Endothelial cell (in vitro differentiated cells): ENCODE measurements around the gene RPS26. TPM values are rescaled to one million over a fixed set of nuclear protein-coding genes. Genes with fewer than 3 reads are reported as not detected.

ENCODE experiments used
- DNase-seq: peaks from one replicate; pipeline ENCODE4 v3.0.0; 2021; ENCODE audit warnings: low spot score
- H3K27ac Mint-ChIP-seq: one replicate; pipeline ENCODE4 v1.8.0; 2021; ENCODE audit warnings: mixed read lengths, inconsistent platforms; ENCODE audit not compliant: unreplicated experiment
- H3K27me3 Mint-ChIP-seq: one replicate; pipeline ENCODE4 v1.8.0; 2021; ENCODE audit warnings: mild to moderate bottlenecking, moderate library complexity, mixed read lengths, inconsistent platforms; ENCODE audit not compliant: unreplicated experiment
- H3K36me3 Mint-ChIP-seq: one replicate; pipeline ENCODE4 v1.8.0; 2021; ENCODE audit warnings: mild to moderate bottlenecking, low read depth, mixed read lengths, inconsistent platforms; ENCODE audit not compliant: unreplicated experiment
- H3K4me1 Mint-ChIP-seq: one replicate; pipeline ENCODE4 v1.8.0; 2021; ENCODE audit warnings: mild to moderate bottlenecking, mixed read lengths, inconsistent platforms; ENCODE audit not compliant: unreplicated experiment
- H3K4me3 Mint-ChIP-seq: one replicate; pipeline ENCODE4 v1.8.0; 2021; ENCODE audit warnings: mild to moderate bottlenecking, mixed read lengths, inconsistent platforms; ENCODE audit not compliant: unreplicated experiment
- H3K9me3 Mint-ChIP-seq: one replicate; pipeline ENCODE4 v1.8.0; 2021; ENCODE audit warnings: mixed read lengths, inconsistent platforms; ENCODE audit not compliant: unreplicated experiment
- CTCF ChIP-seq: fragments of 200-600 bp; sonication (generic); IDR thresholded peaks from one replicate; pipeline ENCODE4 v1.5.0; 2021; ENCODE audit warnings: antibody characterized with exemption; ENCODE audit not compliant: unreplicated experiment
- long read RNA-seq: library from polyadenylated mRNA; unstranded; transcript quantifications from one replicate; pipeline ENCODE4 v2.0.0, GENCODE V29; 2020; ENCODE audit not compliant: unreplicated experiment
- total RNA-seq: library from RNA; stranded (reverse); fragmentation: NEBNext Ultra II Directional; extraction: Animal tissue kit (Norgen Biotek cat#: 25700); gene quantifications from one replicate; pipeline ENCODE4 v1.2.1, GENCODE V29; 2021; ENCODE audit not compliant: unreplicated experiment

Gene RPS26
- 45.8 TPM for total RNA-seq
- long read RNA-seq, transcript RPS26-204 (4 exons, 1,140 nt) = major isoform, 15 of 21 reads
- long read RNA-seq, partial matches to known transcripts = 3 of 21 reads
- long read RNA-seq, other reads (novel, unspliced or antisense) = 1 of 21 reads

GRCh38 chr12:56041552-56042429, at the start of gene RPS26:
RPS26 (plus strand) TSS chr12:56041918; CDS start chr12:56042167, 249 bp downstream.
- Mint-ChIP-seq H3K4me1 (peaks cover 22% of the 10 kb centered on the region), H3K27ac (peak within 1 kb of the TSS; percentile 96), H3K4me3 (peak within 1 kb of the TSS; percentile 98), H3K27me3 (peaks cover 9% of the 10 kb centered on the region), H3K9me3 (no peaks in the 10 kb centered on the region), H3K36me3 (peaks cover 28% of the 10 kb centered on the region)
- peak; percentile 88 for DNase-seq
- peak; percentile 39 for TF ChIP-seq CTCF

- Mint-ChIP-seq H3K4me1 (peaks cover 36% of the 10 kb centered on the region), H3K36me3 (peaks cover 64% of the 10 kb centered on the region), H3K4me3 (no peak overlapping the region), H3K9me3 (no peaks in the 10 kb centered on the region), H3K27ac (peak overlapping the region; percentile 86), H3K27me3 (peaks cover 6% of the 10 kb centered on the region)
- no peak for TF ChIP-seq CTCF
- DNase-seq = no peak
Measured at GRCh38 chr12:55993230-55993853, 48.4 kb upstream of the RPS26 start.

GRCh38 chr12:55995366-55995765, 46.4 kb upstream of the RPS26 start:
- TF ChIP-seq CTCF = no peak
- no peak for DNase-seq
- no peaks in the 10 kb centered on the region for H3K9me3 Mint-ChIP-seq
- peaks cover 10% of the 10 kb centered on the region for H3K27me3 Mint-ChIP-seq
- H3K27ac Mint-ChIP-seq = peak overlapping the region; percentile 13
- H3K4me1 Mint-ChIP-seq = peaks cover 45% of the 10 kb centered on the region
- H3K36me3 Mint-ChIP-seq = peaks cover 50% of the 10 kb centered on the region
- peak overlapping the region; percentile 51 for H3K4me3 Mint-ChIP-seq

GRCh38 chr12:55996201-55996714, 45.5 kb upstream of the RPS26 start:
- peaks cover 46% of the 10 kb centered on the region for H3K4me1 Mint-ChIP-seq
- H3K27me3 Mint-ChIP-seq = peaks cover 10% of the 10 kb centered on the region
- H3K4me3 Mint-ChIP-seq = peak overlapping the region; percentile 82
- peak; percentile 52 for DNase-seq
- H3K9me3 Mint-ChIP-seq = no peaks in the 10 kb centered on the region
- peaks cover 42% of the 10 kb centered on the region for H3K36me3 Mint-ChIP-seq
- TF ChIP-seq CTCF = peak; percentile 89
- H3K27ac Mint-ChIP-seq = peak overlapping the region; percentile 85
